HepG2 (cell line): Measurements from ENCODE around the gene CACNB4. TPM values are rescaled to one million over a fixed set of nuclear protein-coding genes. Genes with fewer than 3 reads are reported as not detected.

Source experiments
- ARID4A ChIP-seq: sonication (generic); formaldehyde crosslinking; IDR thresholded peaks from 2 replicates; pipeline ENCODE4 v1.5.0; 2020; ENCODE audit warnings: mild to moderate bottlenecking, missing genetic modification reagents, borderline replicate concordance
- CENPBD1 ChIP-seq: sonication (generic); formaldehyde crosslinking; IDR thresholded peaks from 2 replicates; pipeline ENCODE4 v1.8.0; 2022; ENCODE audit warnings: missing genetic modification reagents, low read depth, mild to moderate bottlenecking, borderline replicate concordance
- CENPX ChIP-seq: sonication (generic); formaldehyde crosslinking; IDR thresholded peaks from 2 replicates; pipeline ENCODE4 v1.9.0; 2021; ENCODE audit warnings: mild to moderate bottlenecking, missing genetic modification reagents, moderate library complexity
- ELF1 ChIP-seq: sonication (generic); formaldehyde crosslinking; IDR thresholded peaks from 2 replicates; pipeline ENCODE4 v1.4.0; 2020; ENCODE audit warnings: missing genetic modification reagents
- RAD21 ChIP-seq: fragments of 450-650 bp; formaldehyde crosslinking; IDR thresholded peaks from 2 replicates; pipeline ENCODE4 v1.5.0; 2020; ENCODE audit warnings: mild to moderate bottlenecking
- SALL1 ChIP-seq: sonication (generic); formaldehyde crosslinking; IDR thresholded peaks from 2 replicates; pipeline ENCODE4 v1.8.0; 2022; ENCODE audit warnings: mild to moderate bottlenecking, missing genetic modification reagents
- SMC3 ChIP-seq: IDR thresholded peaks from 2 replicates; pipeline ENCODE4 v1.6.1; 2011; ENCODE audit warnings: low read length, improper control_type of control experiment
- TBL1XR1 ChIP-seq: fragments of 150-350 bp; IDR thresholded peaks from 2 replicates; pipeline ENCODE4 v1.6.1; 2014; ENCODE audit warnings: borderline replicate concordance, low read length; ENCODE audit not compliant: partially characterized antibody
- TEAD3 ChIP-seq: optimal IDR thresholded peaks from 2 replicates; pipeline ENCODE3; 2016; ENCODE audit warnings: borderline replicate concordance
- ZNF253 ChIP-seq: sonication (generic); formaldehyde crosslinking; IDR thresholded peaks from 2 replicates; pipeline ENCODE4 v1.8.0; 2022; ENCODE audit warnings: mild to moderate bottlenecking, missing genetic modification reagents, borderline replicate concordance
- ZNF724P ChIP-seq: sonication (generic); formaldehyde crosslinking; IDR thresholded peaks from 2 replicates; pipeline ENCODE4 v1.8.0; 2022; ENCODE audit warnings: missing genetic modification reagents, borderline replicate concordance
- ZNF839 ChIP-seq: sonication (generic); formaldehyde crosslinking; IDR thresholded peaks from 2 replicates; pipeline ENCODE4 v1.4.0; 2020; ENCODE audit warnings: missing genetic modification reagents, mild to moderate bottlenecking, borderline replicate concordance
- ZNF891 ChIP-seq: sonication (generic); formaldehyde crosslinking; IDR thresholded peaks from 2 replicates; pipeline ENCODE4 v1.5.0; 2020; ENCODE audit warnings: mild to moderate bottlenecking, missing genetic modification reagents
- ZSCAN12 ChIP-seq: sonication (generic); formaldehyde crosslinking; IDR thresholded peaks from 2 replicates; pipeline ENCODE4 v1.9.0; 2021; ENCODE audit warnings: mild to moderate bottlenecking, missing genetic modification reagents
- polyA plus RNA-seq, 8 experiments: library from polyadenylated mRNA; depleted of rRNA in 3 of 8; stranded (reverse) in 7 of 8; unstranded in 1 of 8; fragments of >200 nt; fragmentation: Illumina TruSeq in 4 of 8; extraction: Trizol in 4 of 8; gene quantifications; 2 replicates each; pipeline versions ENCODE4 v1.2.1 to v1.2.3, GENCODE V29; 2011 to 2016; ENCODE audit warnings: low read depth in 4 of 8, missing spikeins in 1 of 8, mixed read lengths in 1 of 8; ENCODE audit not compliant: insufficient read depth in 1 of 8
- total RNA-seq, 5 experiments: library from RNA; depleted of rRNA; stranded (reverse); fragments of >200 nt; fragmentation: Illumina TruSeq; extraction: Trizol; gene quantifications; 2 replicates each; pipeline ENCODE4 v1.2.3, GENCODE V29; 2016; ENCODE audit warnings: low read depth in 1 of 5
- TF ChIP-seq, protein P1 (sequence below): sonication (generic); formaldehyde crosslinking; IDR thresholded peaks from 2 replicates; pipeline ENCODE4 v1.5.0; 2020; ENCODE audit warnings: mild to moderate bottlenecking, missing genetic modification reagents, moderate library complexity
- TF ChIP-seq, protein P2 (sequence below), 2 experiments: sonication (generic) in 1 of 2; formaldehyde crosslinking in 1 of 2; IDR thresholded peaks; 2 replicates each; pipeline versions ENCODE4 v1.4.0 to v1.6.1; 2018 to 2020; ENCODE audit warnings: missing genetic modification reagents in 2 of 2, borderline replicate concordance in 1 of 2, low read depth in 1 of 2, mild to moderate bottlenecking in 1 of 2, missing biosample characterization in 1 of 2

The CACNB4 gene
- total and polyA plus RNA-seq, 2 of the 13 experiments (the other 11 are each of a cell fraction or from before 2014, with no cell fraction given): 5.1 to 14.3 TPM

DNA sequence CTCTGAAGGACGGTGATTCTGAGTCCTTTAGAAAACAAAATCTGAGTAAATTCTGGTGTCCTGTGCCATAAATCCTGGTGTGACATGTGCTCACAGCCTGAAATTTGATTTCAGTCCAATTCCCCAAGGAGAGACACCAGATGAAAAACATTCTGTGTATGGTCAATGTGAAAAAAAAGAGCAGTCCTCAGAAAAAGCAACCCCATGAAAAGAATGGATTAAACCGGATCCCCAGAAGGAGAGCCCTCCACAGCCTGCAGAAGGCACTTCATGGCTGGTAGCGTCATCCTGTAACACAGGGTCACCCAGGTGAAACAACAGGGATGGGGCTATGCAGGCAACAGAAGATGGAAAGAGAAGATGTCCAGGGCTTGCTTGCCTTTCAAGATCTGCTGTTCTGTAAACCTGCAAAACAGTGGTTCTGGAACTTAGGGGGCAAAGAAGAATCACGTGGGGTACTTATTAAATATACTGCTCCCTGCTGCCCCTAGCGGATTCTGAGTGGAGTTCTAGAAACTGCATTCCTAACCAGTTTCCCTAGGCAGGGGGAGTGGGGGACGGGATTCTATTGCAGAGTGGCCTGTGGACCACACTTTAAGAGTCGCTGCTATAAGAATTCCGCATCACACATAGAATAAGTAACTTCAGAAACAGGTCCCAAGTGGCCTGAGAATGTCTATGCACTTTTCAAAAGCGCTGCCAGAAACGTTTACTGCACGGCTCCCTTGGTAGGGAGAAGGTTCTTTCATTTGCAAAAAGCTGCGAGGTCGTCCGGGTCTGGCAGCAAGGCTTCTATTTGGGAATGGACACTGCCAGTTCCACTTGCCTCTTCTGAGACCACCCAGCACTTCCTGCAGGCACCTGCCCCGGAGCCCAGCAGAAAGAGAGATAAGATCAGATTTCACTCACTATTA lies 151.7 kb downstream of the CACNB4 start (continued):
- TF ChIP-seq ELF1 (CRISPR knock-in tag): no peak
- TF ChIP-seq SALL1 (CRISPR knock-in tag): 0 out of 2 replicates have a peak, but pooled peaks have one; percentile 9
- no peak for TF ChIP-seq CENPX (CRISPR knock-in tag)
- TF ChIP-seq ARID4A (CRISPR knock-in tag): 0 out of 2 replicates have a peak, but pooled peaks have one; percentile 6
- peak; percentile 27; the same call in 1 of the 2 replicates for TF ChIP-seq RAD21 (CRISPR knock-in tag)
- TF ChIP-seq ZNF891: no peak
- 0 out of 2 replicates have a peak, but pooled peaks have one; percentile 10 for TF ChIP-seq SMC3
- no peak for TF ChIP-seq ZSCAN12
- TF ChIP-seq, protein P1, sequence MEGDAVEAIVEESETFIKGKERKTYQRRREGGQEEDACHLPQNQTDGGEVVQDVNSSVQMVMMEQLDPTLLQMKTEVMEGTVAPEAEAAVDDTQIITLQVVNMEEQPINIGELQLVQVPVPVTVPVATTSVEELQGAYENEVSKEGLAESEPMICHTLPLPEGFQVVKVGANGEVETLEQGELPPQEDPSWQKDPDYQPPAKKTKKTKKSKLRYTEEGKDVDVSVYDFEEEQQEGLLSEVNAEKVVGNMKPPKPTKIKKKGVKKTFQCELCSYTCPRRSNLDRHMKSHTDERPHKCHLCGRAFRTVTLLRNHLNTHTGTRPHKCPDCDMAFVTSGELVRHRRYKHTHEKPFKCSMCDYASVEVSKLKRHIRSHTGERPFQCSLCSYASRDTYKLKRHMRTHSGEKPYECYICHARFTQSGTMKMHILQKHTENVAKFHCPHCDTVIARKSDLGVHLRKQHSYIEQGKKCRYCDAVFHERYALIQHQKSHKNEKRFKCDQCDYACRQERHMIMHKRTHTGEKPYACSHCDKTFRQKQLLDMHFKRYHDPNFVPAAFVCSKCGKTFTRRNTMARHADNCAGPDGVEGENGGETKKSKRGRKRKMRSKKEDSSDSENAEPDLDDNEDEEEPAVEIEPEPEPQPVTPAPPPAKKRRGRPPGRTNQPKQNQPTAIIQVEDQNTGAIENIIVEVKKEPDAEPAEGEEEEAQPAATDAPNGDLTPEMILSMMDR (CRISPR knock-in tag): peak; percentile 31; the same call in 1 of the 2 replicates
- TF ChIP-seq ZNF253 (CRISPR knock-in tag): no peak
- TF ChIP-seq ZNF724P (CRISPR knock-in tag): no peak
- no peak for TF ChIP-seq TEAD3
- TF ChIP-seq CENPBD1 (CRISPR knock-in tag): no peak
- peak; percentile 6 for TF ChIP-seq TBL1XR1
- TF ChIP-seq, protein P2, sequence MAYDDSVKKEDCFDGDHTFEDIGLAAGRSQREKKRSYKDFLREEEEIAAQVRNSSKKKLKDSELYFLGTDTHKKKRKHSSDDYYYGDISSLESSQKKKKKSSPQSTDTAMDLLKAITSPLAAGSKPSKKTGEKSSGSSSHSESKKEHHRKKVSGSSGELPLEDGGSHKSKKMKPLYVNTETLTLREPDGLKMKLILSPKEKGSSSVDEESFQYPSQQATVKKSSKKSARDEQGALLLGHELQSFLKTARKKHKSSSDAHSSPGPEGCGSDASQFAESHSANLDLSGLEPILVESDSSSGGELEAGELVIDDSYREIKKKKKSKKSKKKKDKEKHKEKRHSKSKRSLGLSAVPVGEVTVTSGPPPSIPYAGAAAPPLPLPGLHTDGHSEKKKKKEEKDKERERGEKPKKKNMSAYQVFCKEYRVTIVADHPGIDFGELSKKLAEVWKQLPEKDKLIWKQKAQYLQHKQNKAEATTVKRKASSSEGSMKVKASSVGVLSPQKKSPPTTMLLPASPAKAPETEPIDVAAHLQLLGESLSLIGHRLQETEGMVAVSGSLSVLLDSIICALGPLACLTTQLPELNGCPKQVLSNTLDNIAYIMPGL (CRISPR knock-in tag; IDR thresholded peaks at IDR 0.05; ENCODE audit: borderline replicate concordance in 1 of 2, low read depth in 1 of 2): 0 out of 4 replicates have a peak, but pooled peaks of 1 of the 2 experiments have one; percentile 23
- TF ChIP-seq ZNF839: no peak
